ENCODE measurements around the gene CCDC180. TPM values are rescaled to one million over a fixed set of nuclear protein-coding genes. Genes with fewer than 3 reads are reported as not detected.

The CCDC180 gene
- polyA plus RNA-seq, 1 of the 3 experiments (the other 2 are of a cell fraction) = 1.0 TPM

DNA sequence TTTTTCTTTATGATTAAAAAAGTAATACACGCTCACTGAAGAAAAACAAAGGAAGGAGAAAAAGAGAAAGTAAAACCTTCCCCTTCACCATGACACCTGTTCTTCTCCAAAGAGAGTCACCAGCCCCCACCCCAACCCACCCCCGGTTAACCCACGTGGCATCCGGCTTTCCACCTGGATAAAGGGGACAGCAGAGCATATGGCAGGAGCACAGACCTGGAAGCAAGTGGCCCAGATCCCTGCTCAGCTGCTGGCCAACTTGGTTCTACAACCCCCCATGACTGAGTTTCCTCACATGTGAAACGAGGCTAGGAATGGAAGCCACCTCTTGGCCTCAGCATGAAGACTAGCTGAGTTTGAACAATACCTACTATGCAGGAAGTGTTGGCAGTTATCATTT, 5.1 kb downstream of the CCDC180 start:
- Histone ChIP-seq H4K20me1 (ENCODE audit: insufficient read depth) (no peaks in the 10 kb centered on the region), H3K9me2 (no peaks in the 10 kb centered on the region), H3K9ac (no peak overlapping the region), H3K79me2 (ENCODE audit: insufficient read depth) (no peaks in the 10 kb centered on the region), H3K36me3 (replicated peaks in 1 of 2; ENCODE audit: control insufficient read depth in 1 of 2, insufficient read depth in 2 of 2, low read length in 1 of 2) (peaks cover 0 to 2% of the 10 kb centered on the region in 2 experiments), H3K4me3 (ENCODE audit: low read depth in 2 of 2, low read length in 1 of 2) (no peak overlapping the region), H3K4me2 (no peak overlapping the region), H3F3A (replicated peaks; ENCODE audit: insufficient read depth) (peaks cover 5% of the 10 kb centered on the region), H3K27me3 (ENCODE audit: insufficient read depth) (no peaks in the 10 kb centered on the region), H3K9me3 (no peaks in the 10 kb centered on the region), H3K27ac (ENCODE audit: low read depth in 2 of 2, low read length in 1 of 2) (no peak overlapping the region), H3K4me1 (ENCODE audit: control insufficient read depth in 1 of 2, insufficient read depth in 2 of 2, low read depth in 1 of 2, low read length in 1 of 2) (no peaks in the 10 kb centered on the region), H2AFZ (ENCODE audit: low read depth) (no peak overlapping the region)
- TF ChIP-seq POLR2AphosphoS5 (IDR thresholded peaks at IDR 0.05; ENCODE audit: low read depth, low read length) (no peak), FOXJ3 (CRISPR knock-in tag; IDR thresholded peaks at IDR 0.05) (no peak), CHD2 (IDR thresholded peaks at IDR 0.05; ENCODE audit: low read length, partially characterized antibody) (no peak), TEAD4 (IDR thresholded peaks at IDR 0.05; ENCODE audit: borderline replicate concordance, insufficient read depth) (no peak), RFX5 (IDR thresholded peaks at IDR 0.05; ENCODE audit: low read length) (no peak), EZH2phosphoT487 (IDR thresholded peaks at IDR 0.05; ENCODE audit: borderline replicate concordance, low read depth) (no peak), RXRA (IDR thresholded peaks at IDR 0.05; ENCODE audit: borderline replicate concordance, low read depth) (no peak), TCF12 (IDR thresholded peaks at IDR 0.05) (no peak)
- POLR2A ChIA-PET = no interaction called here
- 82% methylated on average over 5 of the region's 5 CpGs for WGBS (ENCODE audit: low lambda C conversion rate)
- CTCF ChIA-PET = interaction anchor here (1.0 kb wide), 1 partner anchor 74 kb away, joined by 4 read pairs; no protein-coding TSS in a partner anchor
- no peak for DNase-seq

DNA sequence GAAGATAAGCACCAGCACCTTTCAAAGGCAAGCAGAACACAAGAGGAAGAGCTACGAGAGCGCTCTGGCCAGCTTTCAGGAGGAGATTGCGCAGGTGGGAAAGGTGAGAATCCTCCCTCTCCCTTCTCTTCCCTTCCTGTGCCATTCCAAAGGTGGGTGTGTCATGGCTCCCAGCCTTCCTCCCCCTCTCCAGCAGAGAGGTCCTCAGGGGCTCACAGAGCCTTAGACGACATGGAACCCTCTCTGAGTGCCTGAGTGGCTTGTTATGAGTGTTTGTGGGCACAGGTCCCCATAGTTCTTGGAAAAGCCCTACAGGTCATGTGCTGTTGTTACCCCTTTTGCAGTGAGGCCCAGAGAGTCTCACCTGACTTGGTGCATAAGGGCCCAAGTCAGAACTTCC, 5.8 kb downstream of the CCDC180 start:
- ChIA-PET POLR2A (no interaction called here), CTCF (no interaction called here)
- H3K9me3 ChIP-seq = no peaks in the 10 kb centered on the region
- peaks cover 5% of the 10 kb centered on the region for H3F3A ChIP-seq (replicated peaks; ENCODE audit: insufficient read depth)
- H4K20me1 ChIP-seq (ENCODE audit: insufficient read depth) = no peaks in the 10 kb centered on the region
- H3K27me3 ChIP-seq (ENCODE audit: insufficient read depth) = no peaks in the 10 kb centered on the region
- H3K9ac ChIP-seq = no peak overlapping the region
- H3K4me1 ChIP-seq (ENCODE audit: control insufficient read depth in 1 of 2, insufficient read depth in 2 of 2, low read depth in 1 of 2, low read length in 1 of 2) = no peaks in the 10 kb centered on the region
- H2AFZ ChIP-seq (ENCODE audit: low read depth) = no peak overlapping the region
- no peak overlapping the region for H3K4me3 ChIP-seq (ENCODE audit: low read depth in 2 of 2, low read length in 1 of 2)
- TF ChIP-seq, protein P1, sequence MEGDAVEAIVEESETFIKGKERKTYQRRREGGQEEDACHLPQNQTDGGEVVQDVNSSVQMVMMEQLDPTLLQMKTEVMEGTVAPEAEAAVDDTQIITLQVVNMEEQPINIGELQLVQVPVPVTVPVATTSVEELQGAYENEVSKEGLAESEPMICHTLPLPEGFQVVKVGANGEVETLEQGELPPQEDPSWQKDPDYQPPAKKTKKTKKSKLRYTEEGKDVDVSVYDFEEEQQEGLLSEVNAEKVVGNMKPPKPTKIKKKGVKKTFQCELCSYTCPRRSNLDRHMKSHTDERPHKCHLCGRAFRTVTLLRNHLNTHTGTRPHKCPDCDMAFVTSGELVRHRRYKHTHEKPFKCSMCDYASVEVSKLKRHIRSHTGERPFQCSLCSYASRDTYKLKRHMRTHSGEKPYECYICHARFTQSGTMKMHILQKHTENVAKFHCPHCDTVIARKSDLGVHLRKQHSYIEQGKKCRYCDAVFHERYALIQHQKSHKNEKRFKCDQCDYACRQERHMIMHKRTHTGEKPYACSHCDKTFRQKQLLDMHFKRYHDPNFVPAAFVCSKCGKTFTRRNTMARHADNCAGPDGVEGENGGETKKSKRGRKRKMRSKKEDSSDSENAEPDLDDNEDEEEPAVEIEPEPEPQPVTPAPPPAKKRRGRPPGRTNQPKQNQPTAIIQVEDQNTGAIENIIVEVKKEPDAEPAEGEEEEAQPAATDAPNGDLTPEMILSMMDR (IDR thresholded peaks at IDR 0.05) = no peak
- no peak overlapping the region for H3K4me2 ChIP-seq
- H3K36me3 ChIP-seq (replicated peaks in 1 of 2; ENCODE audit: control insufficient read depth in 1 of 2, insufficient read depth in 2 of 2, low read length in 1 of 2) = peaks cover 0 to 2% of the 10 kb centered on the region in 2 experiments
- no peaks in the 10 kb centered on the region for H3K9me2 ChIP-seq
- 40% methylated on average over 1 of the region's 4 CpGs for WGBS (ENCODE audit: low lambda C conversion rate)
- H3K79me2 ChIP-seq (ENCODE audit: insufficient read depth) = no peaks in the 10 kb centered on the region
- H3K27ac ChIP-seq (ENCODE audit: low read depth in 2 of 2, low read length in 1 of 2) = no peak overlapping the region
- DNase-seq = no peak

DNA sequence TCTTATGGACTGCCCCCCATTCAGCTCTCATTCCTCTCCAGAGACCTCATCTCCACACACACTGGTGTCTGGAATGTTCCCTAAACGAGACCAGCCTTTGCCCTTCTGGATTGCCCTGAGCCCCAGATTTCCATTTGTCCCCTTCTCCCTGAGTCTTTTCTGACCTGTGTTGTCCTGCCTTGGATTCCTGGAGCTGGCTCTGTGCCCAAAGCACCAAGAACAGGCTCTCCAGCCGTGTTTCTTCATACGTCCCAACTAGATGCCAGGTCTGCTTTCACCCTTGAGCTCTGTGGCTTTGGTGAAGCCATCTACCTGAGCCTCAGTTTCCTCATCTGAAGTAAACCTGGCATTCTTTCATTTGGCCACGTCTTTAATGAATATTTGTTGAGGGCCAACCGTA, 6.3 kb downstream of the CCDC180 start:
- 80% methylated on average over 5 of the region's 5 CpGs for WGBS (ENCODE audit: low lambda C conversion rate)
- ChIA-PET POLR2A (no interaction called here), CTCF (no interaction called here)
- H3F3A ChIP-seq (replicated peaks; ENCODE audit: insufficient read depth) = no peaks in the 10 kb centered on the region
- no peaks in the 10 kb centered on the region for H3K9me3 ChIP-seq
- no peak overlapping the region for H3K4me3 ChIP-seq (ENCODE audit: low read depth in 2 of 2, low read length in 1 of 2)
- no peak overlapping the region for H2AFZ ChIP-seq (ENCODE audit: low read depth)
- no peaks in the 10 kb centered on the region for H3K9me2 ChIP-seq
- no peaks in the 10 kb centered on the region for H3K79me2 ChIP-seq (ENCODE audit: insufficient read depth)
- DNase-seq = no peak
- H3K4me2 ChIP-seq = no peak overlapping the region
- H3K9ac ChIP-seq = no peak overlapping the region
- no peaks in the 10 kb centered on the region for H3K27me3 ChIP-seq (ENCODE audit: insufficient read depth)
- H3K36me3 ChIP-seq (replicated peaks in 1 of 2; ENCODE audit: control insufficient read depth in 1 of 2, insufficient read depth in 2 of 2, low read length in 1 of 2) = peaks cover 0 to 2% of the 10 kb centered on the region in 2 experiments
- no peaks in the 10 kb centered on the region for H3K4me1 ChIP-seq (ENCODE audit: control insufficient read depth in 1 of 2, insufficient read depth in 2 of 2, low read depth in 1 of 2, low read length in 1 of 2)
- H4K20me1 ChIP-seq (ENCODE audit: insufficient read depth) = no peaks in the 10 kb centered on the region
- H3K27ac ChIP-seq (ENCODE audit: low read depth in 2 of 2, low read length in 1 of 2) = no peak overlapping the region
- TF ChIP-seq EZH2phosphoT487 (IDR thresholded peaks at IDR 0.05; ENCODE audit: borderline replicate concordance, low read depth) (no peak), GATA2 (CRISPR knock-in tag; IDR thresholded peaks at IDR 0.05) (no peak), SIN3A (IDR thresholded peaks at IDR 0.05; ENCODE audit: borderline replicate concordance, low read depth, low read length) (no peak), FOXM1 (IDR thresholded peaks at IDR 0.05; ENCODE audit: low read depth) (no peak), NRF1 (IDR thresholded peaks at IDR 0.05; ENCODE audit: low read depth, low read length) (no peak), JUND (IDR thresholded peaks at IDR 0.05) (no peak), RAD21 (IDR thresholded peaks at IDR 0.05; ENCODE audit: low read length) (no peak), FOXJ3 (CRISPR knock-in tag; IDR thresholded peaks at IDR 0.05) (no peak)
- TF ChIP-seq, protein P2, sequence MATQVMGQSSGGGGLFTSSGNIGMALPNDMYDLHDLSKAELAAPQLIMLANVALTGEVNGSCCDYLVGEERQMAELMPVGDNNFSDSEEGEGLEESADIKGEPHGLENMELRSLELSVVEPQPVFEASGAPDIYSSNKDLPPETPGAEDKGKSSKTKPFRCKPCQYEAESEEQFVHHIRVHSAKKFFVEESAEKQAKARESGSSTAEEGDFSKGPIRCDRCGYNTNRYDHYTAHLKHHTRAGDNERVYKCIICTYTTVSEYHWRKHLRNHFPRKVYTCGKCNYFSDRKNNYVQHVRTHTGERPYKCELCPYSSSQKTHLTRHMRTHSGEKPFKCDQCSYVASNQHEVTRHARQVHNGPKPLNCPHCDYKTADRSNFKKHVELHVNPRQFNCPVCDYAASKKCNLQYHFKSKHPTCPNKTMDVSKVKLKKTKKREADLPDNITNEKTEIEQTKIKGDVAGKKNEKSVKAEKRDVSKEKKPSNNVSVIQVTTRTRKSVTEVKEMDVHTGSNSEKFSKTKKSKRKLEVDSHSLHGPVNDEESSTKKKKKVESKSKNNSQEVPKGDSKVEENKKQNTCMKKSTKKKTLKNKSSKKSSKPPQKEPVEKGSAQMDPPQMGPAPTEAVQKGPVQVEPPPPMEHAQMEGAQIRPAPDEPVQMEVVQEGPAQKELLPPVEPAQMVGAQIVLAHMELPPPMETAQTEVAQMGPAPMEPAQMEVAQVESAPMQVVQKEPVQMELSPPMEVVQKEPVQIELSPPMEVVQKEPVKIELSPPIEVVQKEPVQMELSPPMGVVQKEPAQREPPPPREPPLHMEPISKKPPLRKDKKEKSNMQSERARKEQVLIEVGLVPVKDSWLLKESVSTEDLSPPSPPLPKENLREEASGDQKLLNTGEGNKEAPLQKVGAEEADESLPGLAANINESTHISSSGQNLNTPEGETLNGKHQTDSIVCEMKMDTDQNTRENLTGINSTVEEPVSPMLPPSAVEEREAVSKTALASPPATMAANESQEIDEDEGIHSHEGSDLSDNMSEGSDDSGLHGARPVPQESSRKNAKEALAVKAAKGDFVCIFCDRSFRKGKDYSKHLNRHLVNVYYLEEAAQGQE (IDR thresholded peaks at IDR 0.05; ENCODE audit: low read depth, low read length) = no peak
- TF ChIP-seq, protein P3, sequence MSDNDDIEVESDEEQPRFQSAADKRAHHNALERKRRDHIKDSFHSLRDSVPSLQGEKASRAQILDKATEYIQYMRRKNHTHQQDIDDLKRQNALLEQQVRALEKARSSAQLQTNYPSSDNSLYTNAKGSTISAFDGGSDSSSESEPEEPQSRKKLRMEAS (IDR thresholded peaks at IDR 0.05; ENCODE audit: low read depth) = no peak

All from SK-N-SH (cell line).